H9 (cell line): ENCODE results near the gene KRT39. TPM values are rescaled to one million over a fixed set of nuclear protein-coding genes. Genes with fewer than 3 reads are reported as not detected.

Experiments used
- DNase-seq: peaks from one replicate; pipeline ENCODE4 v3.0.0-alpha.2; 2017
- H2AFZ ChIP-seq: one replicate; pipeline ENCODE4 v1.6.1; 2013; ENCODE audit warnings: mild to moderate bottlenecking, low read length, control low read depth, moderate library complexity
- H2AK5ac ChIP-seq: 2 replicates; pipeline ENCODE4 v1.6.1; 2013; ENCODE audit warnings: low read length, control low read depth, mixed read lengths; ENCODE audit not compliant: insufficient read length
- H2BK120ac ChIP-seq: one replicate; pipeline ENCODE4 v1.6.1; 2013; ENCODE audit warnings: low read depth, mild to moderate bottlenecking, low read length, control low read depth, inconsistent platforms; ENCODE audit not compliant: poor library complexity, severe bottlenecking
- H2BK12ac ChIP-seq: 2 replicates; pipeline ENCODE4 v1.6.1; 2013; ENCODE audit warnings: low read length, control low read depth, mixed read lengths, low read depth; ENCODE audit not compliant: insufficient read length
- H2BK15ac ChIP-seq: 2 replicates; pipeline ENCODE4 v1.6.1; 2013; ENCODE audit warnings: low read depth, low read length, control low read depth
- H2BK20ac ChIP-seq: one replicate; pipeline ENCODE4 v1.6.1; 2013; ENCODE audit warnings: low read depth, mild to moderate bottlenecking, low read length, control low read depth, inconsistent platforms; ENCODE audit not compliant: poor library complexity, severe bottlenecking
- H2BK5ac ChIP-seq: 2 replicates; pipeline ENCODE4 v1.6.1; 2013; ENCODE audit warnings: low read length, control low read depth, mixed read lengths; ENCODE audit not compliant: insufficient read length
- H3K14ac ChIP-seq: 2 replicates; pipeline ENCODE4 v1.6.1; 2013; ENCODE audit warnings: low read length, control low read depth; ENCODE audit not compliant: insufficient read depth
- H3K18ac ChIP-seq: 2 replicates; pipeline ENCODE4 v1.6.1; 2013; ENCODE audit warnings: low read depth, mild to moderate bottlenecking, mixed read lengths, low read length, control low read depth; ENCODE audit not compliant: insufficient read length
- H3K23ac ChIP-seq: 2 replicates; pipeline ENCODE4 v1.6.1; 2013; ENCODE audit warnings: low read length, control low read depth, mixed read lengths, low read depth; ENCODE audit not compliant: insufficient read length
- H3K23me2 ChIP-seq: 2 replicates; pipeline ENCODE4 v1.6.1; 2013; ENCODE audit warnings: low read depth, mild to moderate bottlenecking, mixed read lengths, low read length, control low read depth; ENCODE audit not compliant: insufficient read length, poor library complexity, severe bottlenecking
- H3K27ac ChIP-seq: 2 replicates; pipeline ENCODE4 v1.5.1; 2013; ENCODE audit warnings: low read length, control low read depth, mixed read lengths, low read depth; ENCODE audit not compliant: insufficient read length
- H3K27me3 ChIP-seq: 2 replicates; pipeline ENCODE4 v1.6.1; 2013; ENCODE audit warnings: low read length, control low read depth, inconsistent platforms; ENCODE audit not compliant: insufficient read depth
- H3K4ac ChIP-seq: 2 replicates; pipeline ENCODE4 v1.6.1; 2013; ENCODE audit warnings: low read depth, mild to moderate bottlenecking, control low read depth, inconsistent platforms, low read length, moderate library complexity
- H3K4me1 ChIP-seq: 2 replicates; pipeline ENCODE4 v1.6.1; 2013; ENCODE audit warnings: low read length, control low read depth, inconsistent platforms; ENCODE audit not compliant: insufficient read depth
- H3K4me2 ChIP-seq: 2 replicates; pipeline ENCODE4 v1.6.1; 2013; ENCODE audit warnings: low read length, control low read depth, mixed read lengths; ENCODE audit not compliant: insufficient read length, insufficient read depth
- H3K56ac ChIP-seq: 2 replicates; pipeline ENCODE4 v1.6.1; 2013; ENCODE audit warnings: low read depth, mild to moderate bottlenecking, mixed read lengths, low read length, control low read depth; ENCODE audit not compliant: insufficient read length
- H3K79me1 ChIP-seq: 2 replicates; pipeline ENCODE4 v1.6.1; 2013; ENCODE audit warnings: low read depth, mild to moderate bottlenecking, moderate library complexity, low read length, control low read depth, inconsistent platforms; ENCODE audit not compliant: insufficient read depth, poor library complexity, severe bottlenecking
- H3K79me2 ChIP-seq: 2 replicates; pipeline ENCODE4 v1.6.1; 2013; ENCODE audit warnings: low read length, control low read depth, inconsistent platforms; ENCODE audit not compliant: insufficient read depth
- H3K9ac ChIP-seq: 2 replicates; pipeline ENCODE4 v1.6.1; 2013; ENCODE audit warnings: low read length, control low read depth, mixed read lengths; ENCODE audit not compliant: insufficient read length; ENCODE audit errors: extremely low read depth
- H3K9me3 ChIP-seq: one replicate; pipeline ENCODE4 v1.6.1; 2013; ENCODE audit warnings: low read depth, low read length, inconsistent platforms; ENCODE audit not compliant: control insufficient read depth
- H3T11ph ChIP-seq: one replicate; pipeline ENCODE4 v1.6.1; 2013; ENCODE audit warnings: mild to moderate bottlenecking, low read length, control low read depth, inconsistent platforms
- H4K20me1 ChIP-seq: one replicate; pipeline ENCODE4 v1.6.1; 2013; ENCODE audit not compliant: control insufficient read depth, insufficient read length, insufficient read depth
- H4K5ac ChIP-seq: 2 replicates; pipeline ENCODE4 v1.6.1; 2013; ENCODE audit warnings: low read depth, mild to moderate bottlenecking, mixed read lengths, low read length, control low read depth; ENCODE audit not compliant: insufficient read length
- H4K8ac ChIP-seq: replicated peaks from 2 replicates; pipeline ENCODE4 v1.6.1; 2013; ENCODE audit warnings: low read length, control low read depth, mixed read lengths, low read depth; ENCODE audit not compliant: insufficient read length
- H4K91ac ChIP-seq: 2 replicates; pipeline ENCODE4 v1.6.1; 2013; ENCODE audit warnings: low read depth, mild to moderate bottlenecking, moderate library complexity, mixed read lengths, low read length, control low read depth; ENCODE audit not compliant: insufficient read length
- H3K27ac Mint-ChIP-seq, 3 experiments: 2 replicates in 2 of 3; 3 replicates in 1 of 3; pipeline ENCODE4 v1.8.0; 2020 to 2021; ENCODE audit warnings: mixed read lengths in 3 of 3, mild to moderate bottlenecking in 1 of 3, moderate library complexity in 1 of 3
- H3K27me3 Mint-ChIP-seq: 2 replicates; pipeline ENCODE4 v1.8.0; 2021; ENCODE audit warnings: low read depth, mild to moderate bottlenecking, moderate library complexity, mixed read lengths
- H3K36me3 Mint-ChIP-seq, 3 experiments: 2 replicates in 2 of 3; 3 replicates in 1 of 3; pipeline ENCODE4 v1.8.0; 2020 to 2021; ENCODE audit warnings: low read depth in 3 of 3, mixed read lengths in 3 of 3; ENCODE audit not compliant: insufficient read depth in 1 of 3
- H3K4me1 Mint-ChIP-seq, 2 experiments: 2 replicates each; pipeline ENCODE4 v1.8.0; 2020; ENCODE audit warnings: mixed read lengths in 2 of 2
- H3K4me3 Mint-ChIP-seq, 2 experiments: 2 replicates in 1 of 2; 3 replicates in 1 of 2; pipeline ENCODE4 v1.8.0; 2020 to 2021; ENCODE audit warnings: mild to moderate bottlenecking in 2 of 2, mixed read lengths in 2 of 2, moderate library complexity in 1 of 2
- H3K9me3 Mint-ChIP-seq, 2 experiments: 2 replicates in 1 of 2; 3 replicates in 1 of 2; pipeline ENCODE4 v1.8.0; 2020; ENCODE audit warnings: mild to moderate bottlenecking in 2 of 2, mixed read lengths in 2 of 2, moderate library complexity in 1 of 2
- WGBS: extraction: QIAGEN DNeasy Blood & Tissue Kit; methylation state at CpG from one replicate; pipeline ENCODE4 v1.1.7; 2013; ENCODE audit warnings: missing lambda C conversion rate, low lambda C conversion rate, mixed read lengths; ENCODE audit not compliant: insufficient read length; ENCODE audit errors: extremely low coverage; 5-methylcytosine and 5-hydroxymethylcytosine counted together
- total RNA-seq: library from RNA; stranded (reverse); gene quantifications from 2 replicates; pipeline ENCODE4 v1.2.1, GENCODE V29; 2021
- TF ChIP-seq, protein P1 (sequence below): fragments of 200-600 bp; sonication (generic); conservative IDR thresholded peaks from 3 replicates; pipeline ENCODE4 v1.8.0; 2021; ENCODE audit warnings: antibody characterized with exemption, mild to moderate bottlenecking

Gene KRT39
- total RNA-seq, 1 experiment from 2014 or later, result not detected

DNA sequence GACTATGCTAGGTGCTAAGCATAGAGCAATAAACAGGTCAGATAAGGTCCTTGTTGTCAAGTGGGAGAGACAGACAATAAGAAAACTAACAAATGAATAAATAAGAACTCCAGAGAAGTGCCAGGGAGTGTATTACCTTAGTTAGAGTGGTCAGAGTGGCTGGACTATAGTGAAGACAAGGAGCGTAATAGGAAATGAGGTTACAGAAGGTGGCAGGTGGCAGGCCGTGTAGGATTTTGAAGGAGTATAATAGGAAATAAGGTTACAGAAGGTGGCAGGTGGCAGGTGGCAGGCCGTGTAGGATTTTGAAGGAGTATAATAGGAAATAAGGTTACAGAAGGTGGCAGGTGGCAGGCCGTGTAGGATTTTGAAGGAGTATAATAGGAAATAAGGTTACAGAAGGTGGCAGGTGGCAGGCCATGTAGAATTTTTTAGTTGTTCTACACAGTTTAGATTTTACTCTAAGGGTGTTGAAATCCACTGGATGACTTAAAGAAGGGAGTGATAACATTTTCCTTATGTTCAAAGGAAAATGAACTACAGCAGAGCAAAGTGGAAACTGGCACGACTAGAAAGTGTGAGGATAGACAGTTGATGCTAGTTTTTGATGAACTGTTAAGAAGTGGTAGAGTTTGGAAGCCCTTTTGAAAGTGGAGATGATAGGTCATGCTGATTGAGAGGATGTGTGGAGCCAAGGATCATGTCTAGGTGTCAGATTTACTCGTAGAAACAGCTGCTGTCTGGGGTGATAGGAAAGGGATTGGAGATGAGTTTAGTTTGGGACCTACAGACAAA lies 45.8 kb upstream of the KRT39 start:
- WGBS, result no CpG with 5 or more reads among the region's 6 CpGs
- no peak overlapping the region for H3K4ac ChIP-seq
- H3K27ac ChIP-seq, result no peak overlapping the region
- H3K4me1 Mint-ChIP-seq, result peaks cover 17 to 19% of the 10 kb centered on the region in 2 experiments
- no peak overlapping the region for H3K4me2 ChIP-seq
- no peak overlapping the region for H3K56ac ChIP-seq
- H3K79me2 ChIP-seq, result no peaks in the 10 kb centered on the region
- H4K5ac ChIP-seq, result no peak overlapping the region
- no peaks in the 10 kb centered on the region for H3K79me1 ChIP-seq
- no peak overlapping the region for H2BK120ac ChIP-seq
- no peaks in the 10 kb centered on the region; the same call in 1 of the 2 replicates for H3K4me1 ChIP-seq
- H3K9me3 ChIP-seq, result no peaks in the 10 kb centered on the region
- no peak overlapping the region for H3K27ac Mint-ChIP-seq
- TF ChIP-seq, protein P1, sequence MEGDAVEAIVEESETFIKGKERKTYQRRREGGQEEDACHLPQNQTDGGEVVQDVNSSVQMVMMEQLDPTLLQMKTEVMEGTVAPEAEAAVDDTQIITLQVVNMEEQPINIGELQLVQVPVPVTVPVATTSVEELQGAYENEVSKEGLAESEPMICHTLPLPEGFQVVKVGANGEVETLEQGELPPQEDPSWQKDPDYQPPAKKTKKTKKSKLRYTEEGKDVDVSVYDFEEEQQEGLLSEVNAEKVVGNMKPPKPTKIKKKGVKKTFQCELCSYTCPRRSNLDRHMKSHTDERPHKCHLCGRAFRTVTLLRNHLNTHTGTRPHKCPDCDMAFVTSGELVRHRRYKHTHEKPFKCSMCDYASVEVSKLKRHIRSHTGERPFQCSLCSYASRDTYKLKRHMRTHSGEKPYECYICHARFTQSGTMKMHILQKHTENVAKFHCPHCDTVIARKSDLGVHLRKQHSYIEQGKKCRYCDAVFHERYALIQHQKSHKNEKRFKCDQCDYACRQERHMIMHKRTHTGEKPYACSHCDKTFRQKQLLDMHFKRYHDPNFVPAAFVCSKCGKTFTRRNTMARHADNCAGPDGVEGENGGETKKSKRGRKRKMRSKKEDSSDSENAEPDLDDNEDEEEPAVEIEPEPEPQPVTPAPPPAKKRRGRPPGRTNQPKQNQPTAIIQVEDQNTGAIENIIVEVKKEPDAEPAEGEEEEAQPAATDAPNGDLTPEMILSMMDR, result no peak
- H3K9me3 Mint-ChIP-seq, result no peaks in the 10 kb centered on the region
- no peak overlapping the region for H4K8ac ChIP-seq
- H3K27me3 ChIP-seq, result no peaks in the 10 kb centered on the region
- H2BK20ac ChIP-seq, result no peak overlapping the region
- no peak overlapping the region for H2BK12ac ChIP-seq
- H2AK5ac ChIP-seq, result no peak overlapping the region
- H3K27me3 Mint-ChIP-seq, result no peaks in the 10 kb centered on the region
- no peak overlapping the region for H3K18ac ChIP-seq
- H2BK5ac ChIP-seq, result no peak overlapping the region
- H3K9ac ChIP-seq, result no peak overlapping the region
- no peak overlapping the region for H3K14ac ChIP-seq
- H4K20me1 ChIP-seq, result no peaks in the 10 kb centered on the region
- H3K23ac ChIP-seq, result no peak overlapping the region
- H2AFZ ChIP-seq, result no peak overlapping the region
- no peak overlapping the region for H3K4me3 Mint-ChIP-seq
- H3T11ph ChIP-seq, result no peak overlapping the region
- no peaks in the 10 kb centered on the region for H3K23me2 ChIP-seq
- no peak for DNase-seq
- no peaks in the 10 kb centered on the region for H3K36me3 Mint-ChIP-seq
- no peak overlapping the region for H2BK15ac ChIP-seq
- no peak overlapping the region for H4K91ac ChIP-seq
